ENCODE results near the gene FAH.

The FAH gene

GRCh38 chr15:80180468-80180867 is 27.7 kb downstream of the FAH start:
- TF ChIP-seq CTCF (conservative IDR thresholded peaks at IDR 0.05; ENCODE audit: control insufficient read depth, insufficient read depth, low read depth, low read length), result no peak
- H3K4me3 ChIP-seq (ENCODE audit: control insufficient read depth, low read depth, low read length), result no peak overlapping the region
- no peak for DNase-seq (ENCODE audit: low read depth)

GRCh38 chr15:80180986-80181385 is 28.2 kb downstream of the FAH start:
- no peak overlapping the region for H3K4me3 ChIP-seq (ENCODE audit: control insufficient read depth, low read depth, low read length)
- no peak for DNase-seq (ENCODE audit: low read depth)
- no peak for TF ChIP-seq CTCF (conservative IDR thresholded peaks at IDR 0.05; ENCODE audit: control insufficient read depth, insufficient read depth, low read depth, low read length)

- peak; percentile 74 for DNase-seq (ENCODE audit: low read depth)
- no peak for TF ChIP-seq CTCF (conservative IDR thresholded peaks at IDR 0.05; ENCODE audit: control insufficient read depth, insufficient read depth, low read depth, low read length)
- no peak overlapping the region for H3K4me3 ChIP-seq (ENCODE audit: control insufficient read depth, low read depth, low read length)
These were observed 29.9 kb downstream of the FAH start for GRCh38 chr15:80182611-80183261.

- DNase-seq (ENCODE audit: low read depth), result no peak
These were observed 30.5 kb downstream of the FAH start for GRCh38 chr15:80183306-80183705.

GRCh38 chr15:80183886-80184285 is 31.1 kb downstream of the FAH start:
- TF ChIP-seq CTCF (conservative IDR thresholded peaks at IDR 0.05; ENCODE audit: control insufficient read depth, insufficient read depth, low read depth, low read length), result peak; percentile 27
- H3K4me3 ChIP-seq (ENCODE audit: control insufficient read depth, low read depth, low read length), result no peak overlapping the region
- DNase-seq (ENCODE audit: low read depth), result no peak

More at GRCh38 chr15:80183306-80183705, 30.5 kb downstream of the FAH start:
- no peak overlapping the region for H3K4me3 ChIP-seq (ENCODE audit: control insufficient read depth, low read depth, low read length)
- TF ChIP-seq CTCF (conservative IDR thresholded peaks at IDR 0.05; ENCODE audit: control insufficient read depth, insufficient read depth, low read depth, low read length), result no peak

GRCh38 chr15:80184554-80184953 is 31.8 kb downstream of the FAH start:
- no peak for DNase-seq (ENCODE audit: low read depth)
- TF ChIP-seq CTCF (conservative IDR thresholded peaks at IDR 0.05; ENCODE audit: control insufficient read depth, insufficient read depth, low read depth, low read length), result no peak
- no peak overlapping the region for H3K4me3 ChIP-seq (ENCODE audit: control insufficient read depth, low read depth, low read length)

- TF ChIP-seq CTCF (conservative IDR thresholded peaks at IDR 0.05; ENCODE audit: control insufficient read depth, insufficient read depth, low read depth, low read length), result no peak
- no peak for DNase-seq (ENCODE audit: low read depth)
- H3K4me3 ChIP-seq (ENCODE audit: control insufficient read depth, low read depth, low read length), result no peak overlapping the region
These were observed 32.4 kb downstream of the FAH start for GRCh38 chr15:80185152-80185551.

Measured in fibroblast of mammary gland (primary cell).